ENCODE measurements around the gene PTPN23. TPM values are rescaled to one million over a fixed set of nuclear protein-coding genes. Genes with fewer than 3 reads are reported as not detected.

The PTPN23 gene
- total RNA-seq, 4 donors from 2014 or later: 34.3 to 49.6 (median 37.8) TPM

DNA sequence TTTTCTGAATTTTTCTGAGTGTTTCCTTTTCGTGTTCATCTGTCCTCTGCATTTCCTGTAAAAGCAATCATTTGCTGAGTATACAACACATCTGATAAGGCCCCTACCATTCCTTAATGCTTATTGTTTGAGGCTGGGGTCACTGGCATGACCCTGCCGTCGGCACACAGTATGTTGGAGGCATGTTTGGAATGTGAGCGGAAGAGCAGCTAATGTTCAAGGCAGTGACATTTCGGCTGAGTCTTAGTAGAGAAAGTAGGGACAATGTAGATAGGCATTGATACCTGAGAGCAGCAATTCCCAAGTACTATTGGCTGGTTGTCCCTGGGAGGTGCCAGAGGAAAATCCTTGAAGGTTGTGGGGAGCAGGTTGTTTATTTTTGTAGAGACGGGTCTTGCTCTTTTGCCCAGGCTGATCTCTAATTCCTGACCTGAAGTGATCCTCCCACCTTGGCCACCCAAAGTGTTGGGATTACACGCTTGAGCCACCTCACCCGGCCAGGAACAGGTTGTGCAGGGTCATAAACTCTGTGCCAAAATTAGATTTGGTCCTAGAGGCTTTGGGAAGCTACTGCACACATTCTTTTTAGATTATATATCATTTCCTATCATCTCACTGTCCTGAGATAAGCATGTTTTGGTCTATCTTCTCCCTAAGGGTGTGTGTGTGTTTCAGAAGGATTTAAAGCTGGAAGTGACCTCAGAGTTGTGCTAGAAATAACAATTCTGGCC, 13.5 kb downstream of the PTPN23 start:
- no peak for DNase-seq (ENCODE audit: low spot score in 2 of 2)
- TF ChIP-seq, protein P1, sequence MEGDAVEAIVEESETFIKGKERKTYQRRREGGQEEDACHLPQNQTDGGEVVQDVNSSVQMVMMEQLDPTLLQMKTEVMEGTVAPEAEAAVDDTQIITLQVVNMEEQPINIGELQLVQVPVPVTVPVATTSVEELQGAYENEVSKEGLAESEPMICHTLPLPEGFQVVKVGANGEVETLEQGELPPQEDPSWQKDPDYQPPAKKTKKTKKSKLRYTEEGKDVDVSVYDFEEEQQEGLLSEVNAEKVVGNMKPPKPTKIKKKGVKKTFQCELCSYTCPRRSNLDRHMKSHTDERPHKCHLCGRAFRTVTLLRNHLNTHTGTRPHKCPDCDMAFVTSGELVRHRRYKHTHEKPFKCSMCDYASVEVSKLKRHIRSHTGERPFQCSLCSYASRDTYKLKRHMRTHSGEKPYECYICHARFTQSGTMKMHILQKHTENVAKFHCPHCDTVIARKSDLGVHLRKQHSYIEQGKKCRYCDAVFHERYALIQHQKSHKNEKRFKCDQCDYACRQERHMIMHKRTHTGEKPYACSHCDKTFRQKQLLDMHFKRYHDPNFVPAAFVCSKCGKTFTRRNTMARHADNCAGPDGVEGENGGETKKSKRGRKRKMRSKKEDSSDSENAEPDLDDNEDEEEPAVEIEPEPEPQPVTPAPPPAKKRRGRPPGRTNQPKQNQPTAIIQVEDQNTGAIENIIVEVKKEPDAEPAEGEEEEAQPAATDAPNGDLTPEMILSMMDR (IDR thresholded peaks at IDR 0.05): no peak
- TF ChIP-seq POLR2A (IDR thresholded peaks at IDR 0.05): no peak
- intact Hi-C loops (cut with DNase I; ENCODE audit: low total_unique reads): no loop called here
- 53 to 54% methylated on average over 8 of the region's 8 CpGs for WGBS, 2 donors
- no peak overlapping the region for H3K4me3 ChIP-seq (ENCODE audit: low read depth, poor library complexity, severe bottlenecking)

DNA sequence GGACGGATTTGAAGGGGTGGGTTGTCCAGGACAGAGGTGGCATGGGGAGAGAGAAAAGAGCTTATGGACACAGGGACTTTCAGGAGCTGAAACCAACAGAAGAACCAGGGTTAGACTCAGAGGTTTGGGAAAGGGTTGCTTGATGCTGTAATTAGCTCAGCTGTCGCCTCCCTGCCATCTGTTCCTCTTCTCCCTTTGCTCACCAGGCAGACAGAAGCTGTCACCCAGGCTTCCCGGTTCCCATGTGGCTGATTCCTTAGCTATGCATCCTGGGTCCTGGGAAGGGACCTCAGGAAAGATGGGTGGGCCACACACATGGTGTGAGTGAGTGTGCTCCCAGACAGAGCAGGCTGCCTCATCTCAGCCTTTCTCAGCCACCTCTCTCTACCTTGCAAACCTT, 14.1 kb downstream of the PTPN23 start:
- H3K4me3 ChIP-seq (ENCODE audit: low read depth, poor library complexity, severe bottlenecking): no peak overlapping the region
- WGBS, 2 donors: 52 to 56% methylated on average over 3 of the region's 3 CpGs
- intact Hi-C loops (cut with DNase I; ENCODE audit: low total_unique reads): no loop called here
- DNase-seq (ENCODE audit: low spot score in 2 of 2): no peak
- TF ChIP-seq, protein P1 (IDR thresholded peaks at IDR 0.05): no peak
- TF ChIP-seq POLR2A (IDR thresholded peaks at IDR 0.05): no peak

DNA sequence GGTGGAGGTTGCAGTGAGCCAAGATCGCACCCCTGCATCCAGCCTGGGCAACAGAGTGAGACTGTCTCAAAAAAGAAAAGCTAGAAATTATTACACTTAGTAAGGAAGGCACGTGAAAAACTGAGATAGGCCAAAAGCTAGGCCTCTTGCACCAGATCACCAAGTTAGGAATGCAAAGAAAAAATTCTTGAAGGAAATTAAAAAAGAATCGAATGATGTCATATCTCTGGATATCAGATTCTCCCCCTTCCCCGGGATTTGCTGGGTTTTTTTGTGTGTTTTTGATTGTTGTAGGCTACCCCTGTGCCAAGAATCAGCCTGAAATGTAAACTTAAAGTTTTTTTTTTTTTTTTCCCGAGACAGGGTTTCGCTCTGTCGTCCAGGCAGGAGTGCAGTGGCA, 17.4 kb downstream of the PTPN23 start:
- H3K4me3 ChIP-seq (ENCODE audit: low read depth, poor library complexity, severe bottlenecking): no peak overlapping the region
- intact Hi-C loops (cut with DNase I; ENCODE audit: low total_unique reads): no loop called here
- DNase-seq (ENCODE audit: low spot score in 2 of 2): no peak
- TF ChIP-seq, protein P1 (IDR thresholded peaks at IDR 0.05): no peak
- no peak for TF ChIP-seq POLR2A (IDR thresholded peaks at IDR 0.05)
- WGBS, 2 donors: 85 to 87% methylated on average over 7 of the region's 7 CpGs

DNA sequence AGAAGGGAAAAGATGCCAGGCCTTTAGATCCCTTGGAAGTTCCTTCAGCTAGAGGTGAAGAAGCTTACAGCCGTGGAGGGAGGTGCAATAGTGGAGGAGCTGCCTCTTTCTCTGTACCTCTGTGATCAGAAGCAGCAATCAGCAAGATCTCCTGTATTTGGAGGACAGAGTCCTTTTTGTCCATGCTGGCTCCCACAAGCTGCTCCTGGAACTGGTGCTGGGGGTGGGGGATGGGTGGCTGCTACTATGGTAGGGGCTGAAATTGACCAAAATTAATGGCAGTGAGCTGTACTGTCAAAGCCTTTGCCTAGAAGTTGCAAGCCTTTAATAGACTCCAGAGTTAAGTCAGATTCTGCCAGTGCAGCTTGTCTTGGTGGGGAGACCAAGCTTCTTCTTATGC, 18.2 kb downstream of the PTPN23 start:
- DNase-seq (ENCODE audit: low spot score in 2 of 2): no peak
- no peak for TF ChIP-seq POLR2A (IDR thresholded peaks at IDR 0.05)
- TF ChIP-seq, protein P1 (IDR thresholded peaks at IDR 0.05): no peak
- 86 to 91% methylated on average over 1 of the region's 1 CpG for WGBS, 2 donors
- no peak overlapping the region for H3K4me3 ChIP-seq (ENCODE audit: low read depth, poor library complexity, severe bottlenecking)
- intact Hi-C loops (cut with DNase I; ENCODE audit: low total_unique reads): no loop called here

DNA sequence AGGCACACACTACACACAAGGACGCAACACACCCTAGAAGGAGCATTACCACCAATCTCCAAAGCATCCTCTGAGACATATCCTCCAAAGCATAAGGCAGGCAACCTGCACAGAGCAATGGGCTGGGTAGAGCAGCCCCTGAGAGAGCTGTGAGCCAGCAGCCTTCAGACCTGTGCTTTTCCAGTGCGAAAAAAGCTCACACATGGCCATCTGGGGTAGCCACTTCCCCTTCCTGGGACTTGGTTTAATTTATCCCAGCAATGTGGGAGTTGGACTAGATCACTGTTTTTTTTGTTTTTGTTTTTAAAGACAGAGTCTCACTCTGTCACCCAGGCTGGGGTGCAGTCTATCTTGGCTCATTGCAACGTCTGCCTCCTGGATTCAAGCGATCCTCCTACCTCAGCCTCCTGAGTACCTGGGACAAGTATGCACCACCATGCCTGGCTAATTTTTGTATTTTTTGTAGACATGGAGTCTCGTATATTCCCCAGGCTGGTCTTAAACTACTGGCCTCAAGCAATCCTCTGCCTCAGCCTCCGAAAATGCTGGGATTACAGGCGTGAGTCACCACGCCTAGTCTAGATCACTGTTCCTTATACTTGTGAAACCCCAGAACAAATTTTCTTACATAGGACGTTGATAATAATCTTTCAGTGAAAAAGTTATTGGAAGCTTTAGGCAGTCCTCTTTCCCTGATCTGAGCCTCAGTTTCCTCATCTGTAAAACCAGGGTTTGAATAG, 18.9 kb downstream of the PTPN23 start:
- intact Hi-C loops (cut with DNase I; ENCODE audit: low total_unique reads): no loop called here
- no peak for TF ChIP-seq POLR2A (IDR thresholded peaks at IDR 0.05)
- TF ChIP-seq, protein P1 (IDR thresholded peaks at IDR 0.05): no peak
- DNase-seq (ENCODE audit: low spot score in 2 of 2): no peak
- whole genome bisulfite sequencing, 2 donors: 78 to 81% methylated on average over 9 of the region's 9 CpGs
- H3K4me3 ChIP-seq (ENCODE audit: low read depth, poor library complexity, severe bottlenecking): no peak overlapping the region

Data from lower leg skin (tissue), 4 donors.